ENCODE data around the gene OR14C36. TPM values are rescaled to one million over a fixed set of nuclear protein-coding genes. Genes with fewer than 3 reads are reported as not detected.

OR14C36 gene
- total and polyA plus RNA-seq, 2 donors (not counting 1 experiment from before 2014, with no cell fraction given): not detected

GRCh38 chr1:248375446-248375845 lies 26.9 kb downstream of the OR14C36 start, which contains the start of gene OR2T6:
Gene OR2T6, plus strand, starts transcription at chr1:248375746. Its CDS starts 11,863 bp downstream, at chr1:248387609.
- Histone ChIP-seq H3K36me3 (replicated peaks in 1 of 2; ENCODE audit: control extremely low read depth in 1 of 2, control insufficient read depth in 1 of 2, extremely low read depth in 1 of 2, insufficient read depth in 2 of 2, low read length in 1 of 2) (no peaks in the 10 kb centered on the region), H3K9ac (ENCODE audit: low read length) (no peak within 1 kb of the TSS), H3K4me1 (ENCODE audit: control insufficient read depth in 2 of 2, insufficient read depth in 2 of 2, low read length in 2 of 2) (no peaks in the 10 kb centered on the region), H3K4me3 (ENCODE audit: control extremely low read depth in 1 of 5, extremely low read depth in 1 of 5, insufficient read depth in 1 of 5, low read depth in 2 of 5, low read length in 4 of 5) (no peak within 1 kb of the TSS), H2AFZ (ENCODE audit: insufficient read depth, low read depth, low read length, poor library complexity, severe bottlenecking) (no peak within 1 kb of the TSS), H3K9me3 (ENCODE audit: control extremely low read depth in 1 of 3, control insufficient read depth in 2 of 3, insufficient read depth in 1 of 3, low read length in 2 of 3) (no peaks in the 10 kb centered on the region), H3K79me2 (ENCODE audit: control insufficient read depth, insufficient read depth, low read length) (no peaks in the 10 kb centered on the region), H3K27ac (ENCODE audit: low read length in 2 of 2) (no peak within 1 kb of the TSS), H4K20me1 (ENCODE audit: control insufficient read depth, insufficient read depth, low read length, poor library complexity, severe bottlenecking) (no peaks in the 10 kb centered on the region), H3K27me3 (replicated peaks in 1 of 4; ENCODE audit: control extremely low read depth in 1 of 4, control insufficient read depth in 3 of 4, insufficient read depth in 4 of 4, low read length in 3 of 4) (no peaks in the 10 kb centered on the region), H3K4me2 (replicated peaks; ENCODE audit: low read depth, low read length, poor library complexity, severe bottlenecking) (no peak within 1 kb of the TSS)
- no peak for DNase-seq
- H3K27me3 Mint-ChIP-seq: peaks cover 13% of the 10 kb centered on the region
- H3K27ac Mint-ChIP-seq: no peak within 1 kb of the TSS
- CTCF ChIA-PET: no interaction called here
- no peak for ATAC-seq (ENCODE audit: low read depth)
- POLR2A ChIA-PET: no interaction called here
- intact Hi-C loops (cut with micrococcal nuclease): no loop called here
- no peaks in the 10 kb centered on the region for H3K4me1 Mint-ChIP-seq
- H3K4me3 Mint-ChIP-seq: no peak within 1 kb of the TSS
- no peaks in the 10 kb centered on the region for H3K9me3 Mint-ChIP-seq (ENCODE audit: insufficient read depth)
- TF ChIP-seq EZH2 (IDR thresholded peaks at IDR 0.05; ENCODE audit: borderline replicate concordance, insufficient read depth, low read depth, low read length, poor library complexity, severe bottlenecking) (no peak), CTCF (IDR thresholded peaks at IDR 0.05) (no peak)

DNA sequence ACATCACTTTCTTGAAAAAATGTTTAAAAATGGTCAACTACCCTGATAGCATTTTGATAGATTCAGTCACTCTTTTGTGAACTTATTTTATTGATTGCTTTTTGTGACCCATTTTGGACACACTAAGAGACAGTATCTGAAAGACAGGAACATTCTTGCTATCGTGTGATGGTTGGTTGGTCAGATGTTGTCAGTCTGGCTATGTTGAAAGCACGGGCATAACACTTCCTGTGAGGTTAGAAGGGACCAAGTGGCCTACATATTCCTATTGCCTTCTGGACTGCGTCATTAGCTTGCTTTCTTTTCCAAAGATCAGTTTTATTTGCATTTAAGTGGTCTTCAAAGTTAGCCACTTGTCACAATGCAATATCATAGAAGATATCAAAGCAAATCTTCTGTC lies 28.3 kb downstream of the OR14C36 start:
- no peak overlapping the region for H3K27ac Mint-ChIP-seq
- H3K79me2 ChIP-seq (ENCODE audit: control insufficient read depth, insufficient read depth, low read length): no peaks in the 10 kb centered on the region
- ChIA-PET POLR2A (no interaction called here), CTCF (no interaction called here)
- no peaks in the 10 kb centered on the region for H3K9me3 ChIP-seq (ENCODE audit: control extremely low read depth in 1 of 3, control insufficient read depth in 2 of 3, insufficient read depth in 1 of 3, low read length in 2 of 3)
- H3K9ac ChIP-seq (ENCODE audit: low read length): no peak overlapping the region
- H3K4me3 ChIP-seq (ENCODE audit: control extremely low read depth in 1 of 5, extremely low read depth in 1 of 5, insufficient read depth in 1 of 5, low read depth in 2 of 5, low read length in 4 of 5): no peak overlapping the region
- H3K27ac ChIP-seq (ENCODE audit: low read length in 2 of 2): no peak overlapping the region
- ATAC-seq (ENCODE audit: low read depth) (no peak), DNase-seq (no peak)
- H3K27me3 Mint-ChIP-seq: peaks cover 9% of the 10 kb centered on the region
- no peaks in the 10 kb centered on the region for H3K36me3 ChIP-seq (replicated peaks in 1 of 2; ENCODE audit: control extremely low read depth in 1 of 2, control insufficient read depth in 1 of 2, extremely low read depth in 1 of 2, insufficient read depth in 2 of 2, low read length in 1 of 2)
- no peaks in the 10 kb centered on the region for H3K4me1 Mint-ChIP-seq
- no peaks in the 10 kb centered on the region for H3K4me1 ChIP-seq (ENCODE audit: control insufficient read depth in 2 of 2, insufficient read depth in 2 of 2, low read length in 2 of 2)
- H3K27me3 ChIP-seq (replicated peaks in 1 of 4; ENCODE audit: control extremely low read depth in 1 of 4, control insufficient read depth in 3 of 4, insufficient read depth in 4 of 4, low read length in 3 of 4): no peaks in the 10 kb centered on the region
- no peak overlapping the region for H3K4me2 ChIP-seq (replicated peaks; ENCODE audit: low read depth, low read length, poor library complexity, severe bottlenecking)
- H3K9me3 Mint-ChIP-seq (ENCODE audit: insufficient read depth): no peaks in the 10 kb centered on the region
- 83% methylated on average over 1 of the region's 3 CpGs for whole genome bisulfite sequencing (ENCODE audit: insufficient coverage)
- no peak overlapping the region for H2AFZ ChIP-seq (ENCODE audit: insufficient read depth, low read depth, low read length, poor library complexity, severe bottlenecking)
- H4K20me1 ChIP-seq (ENCODE audit: control insufficient read depth, insufficient read depth, low read length, poor library complexity, severe bottlenecking): no peaks in the 10 kb centered on the region
- H3K4me3 Mint-ChIP-seq: no peak overlapping the region
- TF ChIP-seq CTCF (IDR thresholded peaks at IDR 0.05): no peak
- TF ChIP-seq EZH2 (IDR thresholded peaks at IDR 0.05; ENCODE audit: borderline replicate concordance, insufficient read depth, low read depth, low read length, poor library complexity, severe bottlenecking): no peak
- intact Hi-C loops (cut with micrococcal nuclease): no loop called here
